ENCODE measurements around the gene ESYT2. TPM values are rescaled to one million over a fixed set of nuclear protein-coding genes. Genes with fewer than 3 reads are reported as not detected.

Gene ESYT2
- total RNA-seq (2021; ENCODE audit: unreplicated experiment) = 68.2 TPM
- 48.8 and 57.5 TPM in 2 replicates for polyA plus RNA-seq (2012)
- Bru-seq, nascent RNA = percentile 90 among the genes with signal in this experiment
- BruChase-seq, experiment 1, labeled RNA remaining after a 6-hour chase = percentile 90 among the genes with signal in this experiment
- BruChase-seq, experiment 2, labeled RNA remaining after a 2-hour chase = percentile 92 among the genes with signal in this experiment
- long read RNA-seq, full-length matches to known transcripts = 105 of 172 reads
- long read RNA-seq, partial matches to known transcripts = 20 of 172 reads
- long read RNA-seq, other reads (novel, unspliced or antisense) = 47 of 172 reads

DNA sequence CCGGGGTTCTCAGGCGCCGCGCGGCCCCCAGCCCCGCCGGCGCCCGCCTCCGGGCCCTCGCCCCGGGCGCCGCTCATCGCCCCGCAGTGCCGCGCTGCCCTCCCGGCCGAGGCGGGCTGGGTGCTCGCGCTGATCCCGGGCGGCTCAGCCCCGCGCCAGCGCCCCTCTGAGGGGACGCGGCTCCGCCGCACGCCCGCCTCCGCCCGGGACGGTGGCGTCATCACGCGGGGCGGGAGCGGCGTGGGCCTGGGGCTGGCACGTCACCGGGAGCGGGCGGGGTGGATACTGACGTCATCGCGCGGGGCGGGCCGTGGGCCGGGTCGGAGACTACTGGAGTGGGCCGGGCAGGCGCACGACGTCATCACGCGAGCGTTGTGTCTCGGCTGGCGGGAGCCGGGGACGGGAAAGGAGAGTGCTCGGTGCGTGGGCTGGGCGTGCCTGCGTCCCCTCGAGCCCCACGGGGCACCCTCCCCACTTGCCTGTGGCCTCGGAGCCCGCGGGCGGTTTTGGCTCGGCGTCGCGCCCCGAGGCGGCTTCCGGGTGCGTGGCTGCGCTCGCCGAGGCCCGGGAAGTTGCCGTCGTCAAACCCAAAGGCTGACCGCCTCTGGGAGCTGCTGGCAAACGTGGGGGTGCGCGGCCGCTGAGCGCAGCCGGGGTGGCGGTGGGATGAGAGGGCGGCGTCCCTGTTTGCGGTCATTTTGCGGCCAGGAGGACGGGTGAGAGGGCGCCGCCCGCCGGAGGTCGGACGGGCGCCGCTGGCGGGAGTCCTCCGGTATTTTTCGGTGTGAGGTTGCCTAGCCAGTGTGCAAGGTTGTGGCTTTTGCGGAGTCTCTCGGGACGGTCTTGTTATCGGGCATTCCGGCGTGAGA is at the start of gene ESYT2:
TSS of gene ESYT2 (minus strand) at position 168 of the 869 bp plus-strand sequence. CDS start at position 77, 91 bp downstream.
- Histone ChIP-seq H3K9me2 (ENCODE audit: insufficient read depth) (no peaks in the 10 kb centered on the region), H3K4me3 (replicated peaks in 1 of 2; ENCODE audit: low read depth in 1 of 2, low read length in 2 of 2) (peak within 1 kb of the TSS; percentile 71 to 85), H3K36me3 (ENCODE audit: control insufficient read depth in 1 of 2, insufficient read depth in 2 of 2, low read length in 2 of 2) (0 out of 4 replicates have a peak, but pooled peaks cover 0 to 3% of the 10 kb centered on the region in 2 experiments), H3K9me3 (ENCODE audit: control insufficient read depth in 1 of 2, insufficient read depth in 1 of 2, low read depth in 1 of 2, low read length in 2 of 2) (no peaks in the 10 kb centered on the region), H3K9ac (ENCODE audit: low read length) (peak within 1 kb of the TSS; percentile 90), H3K4me1 (ENCODE audit: control insufficient read depth in 1 of 2, insufficient read depth in 2 of 2, low read length in 2 of 2) (peaks cover 9 to 26% of the 10 kb centered on the region in 2 experiments), H3K27ac (ENCODE audit: low read depth, low read length) (peak within 1 kb of the TSS; percentile 96), H3K4me2 (ENCODE audit: low read length) (peak within 1 kb of the TSS; percentile 92), H2AFZ (ENCODE audit: low read depth, low read length, poor library complexity, severe bottlenecking) (no peak within 1 kb of the TSS), H4K20me1 (ENCODE audit: insufficient read depth) (peaks cover 8% of the 10 kb centered on the region; the same call in 1 of the 2 replicates), H3K27me3 (ENCODE audit: insufficient read depth, low read length) (no peaks in the 10 kb centered on the region), H3K79me2 (ENCODE audit: insufficient read depth, low read length) (peaks cover 45% of the 10 kb centered on the region)
- DNase-seq (ENCODE audit: low read depth, low spot score) = peak; percentile 89
- ChIA-PET CTCF (no interaction called here), POLR2A (interaction anchor here (1.3 kb wide), 1 partner anchor 21 kb away, joined by 4 read pairs; no protein-coding TSS in a partner anchor), RAD21 (ENCODE audit: low non-redundant PET in 1 of 2, low total read pairs in 2 of 2, uncharacterized antibody in 2 of 2, unreplicated experiment in 2 of 2) (no interaction called here)
- intact Hi-C loops (cut with micrococcal nuclease) = loop anchor here (1.0 to 10.0 kb wide), 2 partner anchors 27 to 125 kb away; partner anchors contain the start of genes DYNC2I1 and NCAPG2
- peak; percentile 88 for ATAC-seq
- TSS peak; percentile 87 for BruUV-seq (replicated peaks)
- no peak for TF ChIP-seq EZH2phosphoT487 (IDR thresholded peaks at IDR 0.05; ENCODE audit: borderline replicate concordance)
- TF ChIP-seq YY1 (IDR thresholded peaks at IDR 0.05; ENCODE audit: extremely low read depth, insufficient replicate concordance, low read depth, low read length) = peak; percentile 60
- TF ChIP-seq ELF1 (IDR thresholded peaks at IDR 0.05; ENCODE audit: borderline replicate concordance, low read depth) = no peak
- no peak for TF ChIP-seq ZNF274 (IDR thresholded peaks at IDR 0.05; ENCODE audit: low read depth, low read length)
- TF ChIP-seq ZFX (IDR thresholded peaks at IDR 0.05) = peak; percentile 33; the same call in 1 of the 2 replicates
- peak; percentile 89 for TF ChIP-seq EGR1 (IDR thresholded peaks at IDR 0.05; ENCODE audit: low read depth)
- no peak; the same call in 1 of the 2 replicates for TF ChIP-seq CEBPB (IDR thresholded peaks at IDR 0.05; ENCODE audit: low read depth)
- TF ChIP-seq TCF7L2 (IDR thresholded peaks at IDR 0.05; ENCODE audit: borderline replicate concordance, extremely low read depth, insufficient read depth, insufficient read length) = peak; percentile 85
- peak; percentile 81 for TF ChIP-seq CBX3 (IDR thresholded peaks at IDR 0.05; ENCODE audit: low read depth)
- TF ChIP-seq POLR2AphosphoS5 (IDR thresholded peaks at IDR 0.05; ENCODE audit: low read depth, low read length) = peak; percentile 96
- no peak for TF ChIP-seq FOSL1 (IDR thresholded peaks at IDR 0.05; ENCODE audit: low read depth)
- TF ChIP-seq, protein P1, sequence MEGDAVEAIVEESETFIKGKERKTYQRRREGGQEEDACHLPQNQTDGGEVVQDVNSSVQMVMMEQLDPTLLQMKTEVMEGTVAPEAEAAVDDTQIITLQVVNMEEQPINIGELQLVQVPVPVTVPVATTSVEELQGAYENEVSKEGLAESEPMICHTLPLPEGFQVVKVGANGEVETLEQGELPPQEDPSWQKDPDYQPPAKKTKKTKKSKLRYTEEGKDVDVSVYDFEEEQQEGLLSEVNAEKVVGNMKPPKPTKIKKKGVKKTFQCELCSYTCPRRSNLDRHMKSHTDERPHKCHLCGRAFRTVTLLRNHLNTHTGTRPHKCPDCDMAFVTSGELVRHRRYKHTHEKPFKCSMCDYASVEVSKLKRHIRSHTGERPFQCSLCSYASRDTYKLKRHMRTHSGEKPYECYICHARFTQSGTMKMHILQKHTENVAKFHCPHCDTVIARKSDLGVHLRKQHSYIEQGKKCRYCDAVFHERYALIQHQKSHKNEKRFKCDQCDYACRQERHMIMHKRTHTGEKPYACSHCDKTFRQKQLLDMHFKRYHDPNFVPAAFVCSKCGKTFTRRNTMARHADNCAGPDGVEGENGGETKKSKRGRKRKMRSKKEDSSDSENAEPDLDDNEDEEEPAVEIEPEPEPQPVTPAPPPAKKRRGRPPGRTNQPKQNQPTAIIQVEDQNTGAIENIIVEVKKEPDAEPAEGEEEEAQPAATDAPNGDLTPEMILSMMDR (IDR thresholded peaks at IDR 0.05 in 2 of 3, conservative IDR thresholded peaks at IDR 0.05 in 1 of 3; ENCODE audit: borderline replicate concordance in 1 of 3, insufficient read depth in 1 of 3, low read depth in 2 of 3, low read length in 2 of 3) = no peak; a peak in 1 of 6 replicates
- TF ChIP-seq, protein P2, sequence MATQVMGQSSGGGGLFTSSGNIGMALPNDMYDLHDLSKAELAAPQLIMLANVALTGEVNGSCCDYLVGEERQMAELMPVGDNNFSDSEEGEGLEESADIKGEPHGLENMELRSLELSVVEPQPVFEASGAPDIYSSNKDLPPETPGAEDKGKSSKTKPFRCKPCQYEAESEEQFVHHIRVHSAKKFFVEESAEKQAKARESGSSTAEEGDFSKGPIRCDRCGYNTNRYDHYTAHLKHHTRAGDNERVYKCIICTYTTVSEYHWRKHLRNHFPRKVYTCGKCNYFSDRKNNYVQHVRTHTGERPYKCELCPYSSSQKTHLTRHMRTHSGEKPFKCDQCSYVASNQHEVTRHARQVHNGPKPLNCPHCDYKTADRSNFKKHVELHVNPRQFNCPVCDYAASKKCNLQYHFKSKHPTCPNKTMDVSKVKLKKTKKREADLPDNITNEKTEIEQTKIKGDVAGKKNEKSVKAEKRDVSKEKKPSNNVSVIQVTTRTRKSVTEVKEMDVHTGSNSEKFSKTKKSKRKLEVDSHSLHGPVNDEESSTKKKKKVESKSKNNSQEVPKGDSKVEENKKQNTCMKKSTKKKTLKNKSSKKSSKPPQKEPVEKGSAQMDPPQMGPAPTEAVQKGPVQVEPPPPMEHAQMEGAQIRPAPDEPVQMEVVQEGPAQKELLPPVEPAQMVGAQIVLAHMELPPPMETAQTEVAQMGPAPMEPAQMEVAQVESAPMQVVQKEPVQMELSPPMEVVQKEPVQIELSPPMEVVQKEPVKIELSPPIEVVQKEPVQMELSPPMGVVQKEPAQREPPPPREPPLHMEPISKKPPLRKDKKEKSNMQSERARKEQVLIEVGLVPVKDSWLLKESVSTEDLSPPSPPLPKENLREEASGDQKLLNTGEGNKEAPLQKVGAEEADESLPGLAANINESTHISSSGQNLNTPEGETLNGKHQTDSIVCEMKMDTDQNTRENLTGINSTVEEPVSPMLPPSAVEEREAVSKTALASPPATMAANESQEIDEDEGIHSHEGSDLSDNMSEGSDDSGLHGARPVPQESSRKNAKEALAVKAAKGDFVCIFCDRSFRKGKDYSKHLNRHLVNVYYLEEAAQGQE (IDR thresholded peaks at IDR 0.05; ENCODE audit: low read depth) = no peak
- peak; percentile 80 for TF ChIP-seq SIN3A (IDR thresholded peaks at IDR 0.05; ENCODE audit: low read depth)
- TF ChIP-seq POLR2A (IDR thresholded peaks at IDR 0.05; ENCODE audit: borderline replicate concordance, extremely low read depth, insufficient read depth, insufficient read length) = peak; percentile 96
- no peak; the same call in 1 of the 2 replicates for TF ChIP-seq ATF3 (IDR thresholded peaks at IDR 0.05)

All from HCT116 (cell line).